ENCODE data around the gene MAGOH.

- TF ChIP-seq POLR2A (IDR thresholded peaks at IDR 0.05; ENCODE audit: low read length) (no peak), GATA1 (IDR thresholded peaks at IDR 0.05; ENCODE audit: low read depth, low read length) (no peak)
Observed at GRCh38 chr1:53182716-53183094, 55.6 kb downstream of the MAGOH start.

All from erythroblast (primary cell).